Cardiac muscle cell (in vitro differentiated cells and primary cell): ENCODE data around the gene KLF7. TPM values are rescaled to one million over a fixed set of nuclear protein-coding genes. Genes with fewer than 3 reads are reported as not detected.

Source experiments
- DNase-seq, 2 donors: peaks; one replicate each; pipeline versions ENCODE4 v3.0.0 to v3.0.0-alpha.2; 2010 to 2017; ENCODE audit warnings: low read depth in 1 of 2, low spot score in 1 of 2
- H3K27ac ChIP-seq: fragments of 200-600 bp; sonication (generic); 2 replicates; pipeline ENCODE4 v1.5.1; 2016
- H3K27me3 ChIP-seq: fragments of 200-600 bp; sonication (generic); 2 replicates; pipeline ENCODE4 v1.6.0; 2016; ENCODE audit warnings: control low read depth
- H3K36me3 ChIP-seq: fragments of 200-600 bp; sonication (generic); 2 replicates; pipeline ENCODE4 v1.5.1; 2016; ENCODE audit warnings: control low read depth
- H3K4me1 ChIP-seq: fragments of 200-600 bp; sonication (generic); 2 replicates; pipeline ENCODE4 v1.8.1; 2017; ENCODE audit warnings: low read depth, mild to moderate bottlenecking, mixed run types
- H3K4me3 ChIP-seq: fragments of 200-600 bp; sonication (generic); 2 replicates; pipeline ENCODE4 v1.5.1; 2016; ENCODE audit warnings: mild to moderate bottlenecking
- H3K9me3 ChIP-seq: fragments of 200-600 bp; sonication (generic); 2 replicates; pipeline ENCODE4 v1.5.1; 2017; ENCODE audit warnings: low read depth, mild to moderate bottlenecking, control low read depth
- polyA plus RNA-seq: library from polyadenylated mRNA; unstranded; fragments of >200 nt; fragmentation: Nextera tagmentation; extraction: Ambion mirVana; gene quantifications from 2 replicates; pipeline ENCODE4 v1.2.1, GENCODE V29; 2016
- total RNA-seq: library from RNA; depleted of rRNA; stranded (reverse); fragments of >200 nt; gene quantifications from 2 replicates; pipeline ENCODE4 v1.2.3, GENCODE V29; 2016
- TF ChIP-seq, protein P1 (sequence below): IDR thresholded peaks from 2 replicates; pipeline ENCODE4 v1.5.1; 2012; ENCODE audit warnings: low read depth, mild to moderate bottlenecking, low read length

The KLF7 gene
- total and polyA plus RNA-seq, 2 experiments from 2014 or later: 8.3 to 9.3 TPM

GRCh38 chr2:207182911-207183310 is 17.2 kb upstream of the KLF7 start:
- H3K4me1 ChIP-seq: no peaks in the 10 kb centered on the region
- no peaks in the 10 kb centered on the region for H3K36me3 ChIP-seq
- no peaks in the 10 kb centered on the region for H3K27me3 ChIP-seq
- no peak overlapping the region for H3K4me3 ChIP-seq
- TF ChIP-seq, protein P1, sequence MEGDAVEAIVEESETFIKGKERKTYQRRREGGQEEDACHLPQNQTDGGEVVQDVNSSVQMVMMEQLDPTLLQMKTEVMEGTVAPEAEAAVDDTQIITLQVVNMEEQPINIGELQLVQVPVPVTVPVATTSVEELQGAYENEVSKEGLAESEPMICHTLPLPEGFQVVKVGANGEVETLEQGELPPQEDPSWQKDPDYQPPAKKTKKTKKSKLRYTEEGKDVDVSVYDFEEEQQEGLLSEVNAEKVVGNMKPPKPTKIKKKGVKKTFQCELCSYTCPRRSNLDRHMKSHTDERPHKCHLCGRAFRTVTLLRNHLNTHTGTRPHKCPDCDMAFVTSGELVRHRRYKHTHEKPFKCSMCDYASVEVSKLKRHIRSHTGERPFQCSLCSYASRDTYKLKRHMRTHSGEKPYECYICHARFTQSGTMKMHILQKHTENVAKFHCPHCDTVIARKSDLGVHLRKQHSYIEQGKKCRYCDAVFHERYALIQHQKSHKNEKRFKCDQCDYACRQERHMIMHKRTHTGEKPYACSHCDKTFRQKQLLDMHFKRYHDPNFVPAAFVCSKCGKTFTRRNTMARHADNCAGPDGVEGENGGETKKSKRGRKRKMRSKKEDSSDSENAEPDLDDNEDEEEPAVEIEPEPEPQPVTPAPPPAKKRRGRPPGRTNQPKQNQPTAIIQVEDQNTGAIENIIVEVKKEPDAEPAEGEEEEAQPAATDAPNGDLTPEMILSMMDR: no peak
- DNase-seq: no peak
- H3K27ac ChIP-seq: no peak overlapping the region
- no peaks in the 10 kb centered on the region for H3K9me3 ChIP-seq

DNA sequence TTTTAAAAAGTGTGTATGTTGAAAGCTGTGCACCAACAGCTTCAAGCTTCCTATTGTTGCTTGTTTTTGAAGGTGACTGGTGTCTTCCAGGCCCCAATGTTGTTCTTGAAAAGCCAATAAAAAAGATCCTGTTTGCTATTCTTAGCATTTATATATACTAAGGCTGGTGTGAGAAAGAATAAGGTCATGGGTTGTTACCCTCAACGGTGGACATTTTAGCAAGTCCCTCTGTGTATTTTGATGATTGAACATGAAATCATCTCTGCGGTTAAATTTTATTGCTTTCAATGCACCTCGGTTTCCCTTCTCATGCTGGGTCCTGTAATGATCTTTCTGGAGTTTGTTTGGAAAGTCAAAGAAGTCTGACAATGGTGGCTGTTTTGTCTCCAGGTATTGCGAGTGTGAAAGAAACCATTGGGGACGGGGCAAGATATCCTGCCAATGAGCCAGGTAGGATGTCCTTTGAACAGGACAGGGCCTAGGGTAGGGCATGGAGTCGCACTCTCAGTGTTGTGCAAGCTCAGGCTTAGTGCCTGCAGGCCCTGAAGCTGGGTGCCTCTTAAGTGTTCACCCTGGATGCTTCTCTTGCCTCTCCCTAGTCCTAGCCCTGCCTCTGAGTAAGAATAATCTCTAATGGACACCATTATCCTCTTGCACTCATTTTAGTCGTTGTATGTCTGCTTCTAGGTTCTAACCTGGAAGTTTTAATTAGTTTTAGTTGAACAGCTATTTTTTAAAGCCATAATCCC is 16.0 kb upstream of the KLF7 start:
- Histone ChIP-seq H3K4me3 (no peak overlapping the region), H3K27me3 (no peaks in the 10 kb centered on the region), H3K27ac (no peak overlapping the region), H3K4me1 (no peaks in the 10 kb centered on the region), H3K9me3 (no peaks in the 10 kb centered on the region), H3K36me3 (no peaks in the 10 kb centered on the region)
- TF ChIP-seq, protein P1: no peak
- DNase-seq: no peak

GRCh38 chr2:207180741-207181140 is 15.0 kb upstream of the KLF7 start:
- Histone ChIP-seq H3K27me3 (no peaks in the 10 kb centered on the region), H3K27ac (no peak overlapping the region), H3K36me3 (no peaks in the 10 kb centered on the region), H3K9me3 (no peaks in the 10 kb centered on the region), H3K4me3 (no peak overlapping the region), H3K4me1 (no peaks in the 10 kb centered on the region)
- TF ChIP-seq, protein P1: no peak
- DNase-seq: no peak

DNA sequence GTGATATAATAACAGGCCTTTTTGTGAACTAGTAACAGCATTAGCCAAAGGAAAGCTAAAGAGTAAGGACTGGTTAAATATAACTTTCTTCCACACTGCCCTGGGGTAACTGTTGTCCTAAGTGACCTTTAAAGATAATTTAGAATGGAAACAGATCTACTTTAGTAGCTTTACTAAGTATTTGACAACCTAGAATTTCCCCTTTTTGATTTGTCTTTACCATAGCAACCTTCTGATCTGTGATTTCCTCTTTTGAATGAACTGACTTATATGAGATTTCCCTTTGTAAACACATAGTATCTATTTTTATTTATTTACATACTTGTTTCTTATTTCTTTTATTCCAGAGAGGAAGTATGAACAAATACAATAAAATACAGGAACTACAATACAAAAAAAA is 10.5 kb upstream of the KLF7 start:
- Histone ChIP-seq H3K27ac (no peak overlapping the region), H3K9me3 (no peaks in the 10 kb centered on the region), H3K36me3 (no peaks in the 10 kb centered on the region), H3K4me3 (no peak overlapping the region), H3K4me1 (no peaks in the 10 kb centered on the region), H3K27me3 (no peaks in the 10 kb centered on the region)
- no peak for DNase-seq
- TF ChIP-seq, protein P1: no peak

DNA sequence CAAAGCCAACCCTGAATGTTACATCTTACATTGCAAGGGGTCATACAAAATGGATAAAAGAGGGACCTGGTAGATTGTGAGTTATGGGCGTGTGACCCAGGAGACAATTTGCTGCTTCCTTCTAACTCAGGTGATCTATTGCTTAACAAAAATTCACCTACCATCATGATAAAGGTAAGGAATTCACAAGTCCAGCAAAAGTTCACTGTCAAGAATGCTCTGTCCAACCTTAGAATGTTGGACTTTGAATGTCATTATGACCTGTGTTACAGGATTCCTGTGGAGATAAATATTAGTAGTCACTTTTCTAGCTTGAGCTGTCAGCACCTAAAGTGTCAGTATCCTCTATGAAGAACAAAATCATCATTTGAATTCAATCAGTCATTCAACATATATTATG is 7.9 kb upstream of the KLF7 start:
- H3K4me3 ChIP-seq: no peak overlapping the region
- H3K4me1 ChIP-seq: no peaks in the 10 kb centered on the region
- no peak overlapping the region for H3K27ac ChIP-seq
- H3K36me3 ChIP-seq: no peaks in the 10 kb centered on the region
- DNase-seq: no peak
- H3K27me3 ChIP-seq: no peaks in the 10 kb centered on the region
- H3K9me3 ChIP-seq: no peaks in the 10 kb centered on the region
- TF ChIP-seq, protein P1: no peak
